HG02759 (cell line): ENCODE results near the gene BACH2.

Source experiments
- ATAC-seq: cut with Tn5 transposase; IDR thresholded peaks from one replicate; pipeline ENCODE4 v1.9.1; 2021; ENCODE audit warnings: mild to moderate bottlenecking, moderate library complexity; ENCODE audit not compliant: unreplicated experiment

Gene BACH2

DNA sequence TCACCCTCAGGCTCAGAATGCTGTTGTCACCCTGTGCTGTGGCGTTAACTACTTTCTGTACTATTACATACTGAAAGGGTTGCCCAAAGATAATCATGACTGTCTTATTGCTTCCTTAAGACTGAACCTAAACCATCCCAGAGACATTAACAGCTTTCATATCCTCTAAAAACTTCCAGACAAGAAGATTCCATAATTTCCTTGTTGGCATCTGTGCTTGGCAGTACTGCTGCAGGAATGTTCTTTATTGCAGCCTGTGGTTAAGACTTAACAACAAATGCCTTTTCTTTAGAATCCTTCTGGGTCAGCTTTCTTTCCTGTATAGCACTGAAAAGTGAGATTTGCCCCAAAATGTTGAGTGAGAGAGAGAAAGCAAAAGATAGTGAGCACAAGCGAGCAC is 292.7 kb downstream of the BACH2 start:
- no peak for ATAC-seq

DNA sequence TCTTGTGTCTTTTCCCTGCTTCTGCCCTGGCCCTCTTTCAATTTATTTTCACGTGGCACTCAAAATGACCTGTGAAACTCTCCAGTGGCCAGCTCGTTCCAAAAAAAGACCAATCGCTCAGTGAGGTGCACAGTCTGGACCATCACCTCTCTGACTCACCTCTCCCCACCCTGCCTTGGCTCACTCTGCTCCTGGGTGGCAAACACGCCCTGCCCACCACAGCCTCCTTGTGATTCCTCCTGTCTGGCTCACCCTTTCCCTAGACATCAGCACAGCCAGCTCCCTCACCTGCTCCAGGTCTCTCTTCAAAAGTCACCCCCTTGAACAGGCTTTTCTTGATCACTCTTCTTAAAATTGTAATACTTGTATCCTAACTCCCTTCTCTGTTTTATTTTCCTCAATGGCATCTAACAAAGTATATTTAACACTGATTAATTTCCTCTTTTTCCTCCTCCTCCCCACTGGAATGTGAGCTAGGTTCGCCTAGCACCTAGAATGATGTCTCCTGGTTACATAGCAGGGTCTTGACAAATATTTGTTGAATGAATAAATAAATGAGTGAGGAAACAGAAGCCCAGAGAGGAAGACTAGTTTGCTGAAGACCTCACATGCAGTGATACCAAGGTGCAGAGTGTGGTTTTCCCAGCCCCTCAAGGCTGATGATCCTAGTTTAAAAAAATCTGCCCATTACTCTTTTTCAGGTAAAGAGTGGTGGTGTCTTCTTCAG is 293.4 kb downstream of the BACH2 start:
- ATAC-seq = no peak

DNA sequence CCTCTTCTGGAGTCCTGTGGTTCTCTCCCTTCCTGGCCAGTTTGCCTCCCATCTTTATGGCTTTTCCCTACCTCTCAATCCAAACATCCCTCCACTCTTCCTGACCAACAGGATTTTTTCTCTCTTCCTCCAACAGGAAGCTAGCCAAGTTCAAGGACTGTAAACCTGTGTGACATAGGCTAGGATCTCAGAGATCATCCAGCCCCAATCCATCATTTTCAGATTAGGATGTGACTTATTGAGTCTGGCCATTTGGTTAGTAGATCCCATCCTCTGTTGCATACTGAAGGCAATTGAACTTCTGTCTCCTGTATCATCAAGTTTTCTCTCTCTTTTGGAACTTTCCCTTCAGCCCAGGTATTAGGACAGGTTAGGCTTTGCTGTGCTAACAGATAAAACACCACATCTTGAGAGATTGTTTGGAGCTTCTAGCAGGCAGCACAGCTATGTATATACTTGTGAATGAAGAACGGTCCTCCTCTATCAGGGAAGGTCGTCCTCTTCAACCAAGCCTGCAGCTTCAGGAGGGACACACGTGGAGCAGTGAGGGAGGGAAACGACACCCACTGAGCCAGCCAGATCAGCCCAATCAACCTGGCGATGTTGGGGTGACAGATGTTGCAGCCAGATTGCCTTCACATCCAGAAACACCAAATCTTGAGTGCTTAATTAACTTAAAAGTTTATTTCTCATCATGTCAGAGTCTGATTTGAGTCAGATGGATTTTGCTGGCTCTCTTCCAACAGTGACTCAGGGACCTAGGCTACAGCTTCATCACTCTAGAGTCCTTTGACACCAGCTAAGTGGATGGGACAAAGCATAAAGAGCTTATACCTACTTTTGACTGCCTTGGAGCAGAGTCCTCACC is 295.5 kb downstream of the BACH2 start:
- ATAC-seq = no peak

DNA sequence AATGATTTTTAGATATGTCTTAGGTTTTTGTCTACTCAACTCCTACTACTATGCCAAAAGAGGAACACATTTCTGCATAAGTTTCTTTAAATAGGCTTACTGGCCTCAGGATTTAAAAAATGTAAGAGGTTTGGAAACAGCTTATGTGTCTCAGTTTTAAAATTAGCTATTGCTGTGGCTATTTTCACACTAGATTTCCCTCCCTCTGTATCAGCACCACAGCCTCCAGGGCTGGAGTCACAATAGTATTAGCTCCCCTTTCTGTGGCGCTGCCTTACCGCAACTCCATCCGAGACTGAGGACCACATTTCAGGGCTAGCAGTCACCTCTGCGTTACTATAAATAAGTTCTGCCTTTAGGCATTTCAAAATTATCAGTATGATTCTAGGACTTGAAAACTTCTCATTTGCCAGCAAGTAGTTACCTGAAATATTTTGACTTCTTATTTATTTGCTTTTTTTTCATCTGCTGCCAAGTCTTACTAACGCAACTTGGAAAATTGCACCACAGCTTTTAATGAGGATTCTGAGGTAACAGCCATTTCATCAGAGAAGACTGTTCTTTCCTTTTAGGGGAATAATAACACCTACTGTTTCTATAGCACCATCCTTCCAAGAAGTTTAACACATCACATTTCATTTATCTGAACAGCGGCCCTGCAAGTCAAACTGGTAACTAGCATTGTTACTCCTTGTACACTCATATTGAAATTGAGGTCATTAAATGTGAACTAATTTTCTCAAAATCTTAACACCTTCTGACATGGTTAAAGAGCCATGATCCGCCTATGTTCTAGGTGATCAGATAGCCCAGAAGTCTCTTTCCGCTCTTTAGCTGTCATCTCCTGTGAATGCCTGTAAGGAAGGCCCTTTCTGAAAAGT is 296.5 kb downstream of the BACH2 start:
- ATAC-seq = no peak

DNA sequence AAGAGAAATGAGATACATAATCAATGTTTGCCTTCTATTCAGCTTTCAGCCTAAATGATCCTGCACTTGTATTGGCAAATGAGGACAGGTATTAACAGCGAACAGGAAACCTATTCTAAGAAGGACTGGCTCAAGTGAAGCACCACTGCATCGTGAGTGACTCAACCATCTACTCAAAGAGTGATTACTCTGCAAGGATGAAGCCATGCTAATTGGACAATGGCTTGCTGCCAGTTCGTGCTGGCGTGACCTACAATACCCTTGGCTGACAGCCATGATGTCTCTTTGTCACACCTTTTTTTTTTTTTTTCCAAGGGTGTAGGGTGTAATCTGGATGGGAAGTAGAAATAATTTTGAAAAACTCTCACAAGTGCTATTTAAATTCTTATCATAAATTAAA is 297.5 kb downstream of the BACH2 start:
- no peak for ATAC-seq

DNA sequence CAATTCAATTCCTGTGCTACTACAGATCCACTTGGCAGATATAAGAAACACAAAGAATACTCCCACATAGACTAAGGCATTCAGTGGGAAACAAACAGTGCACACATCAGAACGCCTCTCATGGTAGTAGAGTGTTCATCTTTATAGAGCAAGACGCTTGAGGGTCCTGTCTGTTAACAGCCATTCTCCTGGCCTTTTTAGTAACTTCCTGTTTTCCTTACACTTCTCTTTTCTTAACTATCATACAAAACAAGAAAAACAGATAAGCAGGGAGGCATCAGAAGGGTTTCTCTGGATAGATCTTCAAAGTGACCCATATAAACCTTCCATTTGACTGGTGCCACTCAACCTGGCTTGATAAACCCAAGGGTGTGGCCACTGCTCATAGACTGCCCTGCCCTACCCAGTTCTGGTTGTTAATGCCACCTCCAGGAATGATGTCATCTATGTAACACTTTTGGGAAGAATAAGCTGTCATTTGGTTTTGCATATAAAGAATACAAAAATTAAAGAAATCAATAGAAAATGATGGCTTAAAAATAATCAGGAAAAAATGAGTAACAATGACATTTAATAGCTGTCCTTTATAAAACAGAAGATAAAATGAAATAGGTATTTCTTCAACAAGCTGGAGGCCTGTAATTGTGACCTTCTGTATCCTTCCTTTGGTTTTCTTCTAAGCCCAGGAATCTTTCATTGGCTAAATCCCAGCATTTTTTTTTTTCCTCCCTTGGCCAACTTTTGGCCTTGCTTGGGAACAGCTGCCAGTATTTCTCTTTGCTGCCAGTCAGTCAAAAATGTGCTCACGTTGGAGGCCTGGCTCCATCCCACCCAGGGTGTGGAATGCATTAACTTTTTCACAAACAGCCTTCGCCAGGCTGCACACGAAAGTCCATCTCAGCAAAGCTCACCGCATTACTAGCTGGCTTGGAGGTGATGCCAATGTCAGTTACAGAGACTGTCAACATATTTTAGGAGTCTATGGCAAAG is 298.9 kb downstream of the BACH2 start:
- ATAC-seq = no peak

DNA sequence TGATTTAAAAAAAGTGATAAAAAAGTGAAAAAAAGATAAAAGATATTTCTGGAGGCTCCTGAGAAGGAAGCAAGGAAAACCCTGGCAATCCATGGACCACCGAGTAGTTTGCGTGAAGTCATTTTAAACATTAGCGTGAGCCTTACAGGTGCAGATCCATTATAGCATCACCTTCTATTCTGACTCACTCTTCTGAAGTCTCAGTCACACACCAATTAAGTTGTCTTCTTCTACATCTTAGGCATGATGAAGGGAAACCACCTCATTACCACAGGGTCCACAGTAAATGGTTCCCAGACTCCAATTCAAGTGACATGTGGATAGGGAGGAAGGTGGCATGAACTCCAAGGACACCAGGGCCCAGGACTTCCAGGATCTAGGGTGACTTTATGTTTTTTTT is 303.2 kb downstream of the BACH2 start:
- no peak for ATAC-seq

DNA sequence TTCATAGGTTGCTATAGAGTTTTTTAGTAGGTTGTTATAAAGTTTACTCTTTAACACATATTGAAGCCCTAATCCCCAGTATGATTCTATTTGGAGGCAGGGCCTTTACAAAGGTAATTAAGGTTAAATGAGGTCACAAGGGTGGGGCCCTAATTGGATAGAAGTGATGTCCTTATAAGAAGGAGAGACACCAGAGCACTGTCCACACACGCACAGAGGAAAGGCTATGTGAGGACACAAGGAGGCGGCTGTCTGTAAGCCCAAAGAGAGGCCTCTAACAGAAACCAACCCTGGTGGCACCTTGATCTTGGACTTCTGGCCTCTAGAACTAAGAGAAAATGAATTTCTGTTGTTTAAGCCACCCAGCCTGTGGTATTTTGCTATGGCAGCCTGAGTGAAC is 303.8 kb downstream of the BACH2 start:
- no peak for ATAC-seq

DNA sequence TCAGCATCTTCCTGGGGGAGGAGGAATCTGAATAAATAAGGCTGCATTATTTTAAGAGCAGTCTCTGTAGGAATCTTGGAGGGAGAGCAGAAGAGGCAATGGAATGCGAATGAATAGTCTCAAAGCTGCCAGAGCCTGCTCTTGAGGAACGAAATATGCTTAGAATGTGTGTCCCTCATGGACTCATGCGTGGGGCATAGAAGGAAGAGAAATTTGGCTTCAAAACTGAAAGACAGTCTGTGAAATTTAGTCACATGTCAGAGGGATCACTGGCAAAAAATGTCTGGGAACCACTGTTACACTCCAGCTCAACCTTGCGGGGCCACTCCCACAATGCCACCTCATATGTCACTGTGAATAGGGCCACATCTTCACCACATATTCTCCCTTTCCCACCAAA is 306.9 kb downstream of the BACH2 start:
- no peak for ATAC-seq

DNA sequence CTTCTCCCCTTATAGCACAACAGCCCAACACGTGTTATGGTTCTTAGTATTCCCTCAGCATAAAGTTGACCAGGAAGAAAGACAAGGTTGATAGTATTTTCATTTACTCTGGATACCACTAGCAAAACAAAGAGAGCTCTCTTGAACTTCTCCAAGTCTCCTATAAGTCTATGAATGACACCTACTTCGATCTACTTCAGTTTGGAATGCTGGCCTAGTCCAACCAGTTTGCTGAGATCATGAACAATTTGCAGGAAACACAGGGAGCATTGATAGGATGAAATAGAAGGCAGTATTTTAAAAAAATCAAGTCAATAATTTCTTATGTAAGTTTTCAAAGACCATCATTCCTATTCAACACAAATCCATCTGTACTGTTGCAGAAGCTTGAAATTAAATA is 308.8 kb downstream of the BACH2 start:
- no peak for ATAC-seq

DNA sequence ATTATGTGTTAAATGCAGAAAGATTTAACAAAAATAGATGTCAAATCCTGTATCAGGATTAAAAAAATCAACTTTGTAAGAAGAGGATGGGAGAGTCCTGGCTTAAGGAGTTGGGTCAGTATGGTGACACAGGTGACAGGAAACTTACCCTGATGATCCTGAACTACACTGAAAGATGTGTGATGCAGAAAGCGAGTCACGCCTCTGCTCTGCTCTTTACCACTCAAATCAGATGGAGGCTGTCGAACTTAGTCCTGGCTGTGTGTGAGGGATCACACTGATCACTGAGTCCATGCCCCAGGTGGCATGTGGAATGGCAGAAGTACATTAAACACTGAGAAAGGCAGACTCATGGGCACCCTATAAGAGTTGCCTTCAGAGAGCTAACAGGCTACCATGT is 309.5 kb downstream of the BACH2 start:
- no peak for ATAC-seq

DNA sequence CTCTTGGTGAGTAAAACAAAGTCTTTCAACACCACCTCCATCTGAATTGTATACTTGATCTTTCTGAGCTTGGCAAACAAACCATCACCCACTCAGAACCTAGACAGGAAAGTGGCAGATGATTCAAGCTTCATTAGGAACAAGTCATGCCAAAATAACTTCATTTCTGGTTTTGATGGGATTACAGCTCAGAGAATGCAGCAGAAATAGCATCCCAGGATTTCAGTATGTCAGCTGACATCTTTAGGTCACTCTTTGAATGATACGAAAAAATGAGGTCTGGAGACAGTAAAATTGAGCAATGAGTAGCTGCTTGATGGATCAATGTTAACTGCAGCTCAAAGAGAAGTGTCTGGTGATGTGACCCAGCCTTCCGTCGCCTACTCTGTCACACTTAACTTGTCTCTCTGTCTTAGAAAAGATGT is 310.0 kb downstream of the BACH2 start:
- no peak for ATAC-seq

DNA sequence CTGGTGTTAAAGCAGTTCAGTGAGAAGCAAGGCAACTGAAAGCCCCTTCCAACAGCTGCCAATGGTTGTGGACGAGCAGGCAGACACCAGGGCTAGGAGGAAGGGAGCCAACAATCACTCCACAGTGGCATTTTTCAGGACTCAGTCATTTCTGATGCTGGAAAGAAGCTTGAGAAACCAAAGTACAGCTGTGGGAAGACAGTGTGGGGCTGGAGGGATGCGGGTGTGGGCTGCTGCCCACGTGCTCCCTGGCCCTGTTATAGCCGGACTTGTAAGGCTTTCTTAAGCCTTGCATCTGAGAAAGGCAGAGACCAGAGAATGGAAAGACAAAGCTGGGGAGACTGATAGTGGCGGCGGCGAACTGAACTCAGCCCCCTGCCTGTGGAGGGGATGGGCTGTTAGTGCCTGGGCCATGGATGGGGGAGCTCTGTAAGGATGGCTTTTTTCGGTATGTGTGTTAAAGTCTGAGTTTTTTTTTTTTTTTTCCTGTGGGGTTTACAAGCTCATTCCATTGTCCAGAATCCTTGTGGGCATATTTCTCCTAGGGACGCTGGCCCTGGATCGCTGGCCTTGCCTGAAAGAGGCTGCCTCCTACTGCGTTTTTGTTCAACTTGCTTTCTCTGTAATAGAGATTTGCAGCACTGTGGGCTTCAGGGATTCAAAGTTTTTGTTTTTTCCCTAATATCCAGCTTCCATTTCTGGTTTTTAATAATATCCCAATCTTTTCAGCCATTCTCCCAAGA is 310.7 kb downstream of the BACH2 start:
- ATAC-seq = no peak

DNA sequence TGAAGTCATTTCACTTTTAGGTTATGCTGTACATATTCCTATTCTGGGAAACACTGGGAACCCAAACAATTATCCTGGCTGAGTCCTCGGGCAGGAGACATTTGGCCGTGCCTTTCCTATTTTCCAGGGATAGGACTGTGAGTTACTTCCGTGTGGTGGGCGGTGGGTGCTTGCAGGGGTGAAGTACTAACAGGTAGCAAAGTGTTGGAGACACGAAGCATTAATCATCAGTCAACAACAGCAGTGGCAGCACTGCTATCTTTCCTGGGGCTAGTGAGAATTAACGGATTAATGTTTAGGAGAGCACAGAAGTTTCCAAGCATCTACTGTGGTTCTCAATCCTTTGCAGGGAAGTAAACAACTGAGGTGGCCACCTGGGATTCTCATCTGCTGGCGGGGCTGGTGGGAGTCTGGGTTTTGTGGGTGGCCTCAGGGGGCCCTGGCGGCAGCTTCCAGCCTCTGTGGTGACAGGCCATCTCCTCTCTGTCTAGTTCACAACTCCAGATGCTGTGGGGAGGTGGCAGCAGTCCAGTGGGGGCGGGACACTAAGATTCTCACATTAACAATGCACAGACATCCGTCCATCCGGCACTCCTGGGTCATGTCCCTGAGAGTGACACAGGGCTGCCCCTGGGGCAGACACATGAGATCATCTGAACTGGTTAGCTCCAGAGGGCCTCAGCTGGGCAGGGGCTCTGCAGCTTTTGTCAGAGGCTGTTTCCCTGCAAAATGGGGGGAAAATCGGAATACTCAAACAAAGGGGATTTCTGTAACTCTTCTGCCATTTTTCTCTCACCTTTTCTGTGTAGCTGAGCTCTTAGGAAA is 311.5 kb downstream of the BACH2 start:
- ATAC-seq = no peak

DNA sequence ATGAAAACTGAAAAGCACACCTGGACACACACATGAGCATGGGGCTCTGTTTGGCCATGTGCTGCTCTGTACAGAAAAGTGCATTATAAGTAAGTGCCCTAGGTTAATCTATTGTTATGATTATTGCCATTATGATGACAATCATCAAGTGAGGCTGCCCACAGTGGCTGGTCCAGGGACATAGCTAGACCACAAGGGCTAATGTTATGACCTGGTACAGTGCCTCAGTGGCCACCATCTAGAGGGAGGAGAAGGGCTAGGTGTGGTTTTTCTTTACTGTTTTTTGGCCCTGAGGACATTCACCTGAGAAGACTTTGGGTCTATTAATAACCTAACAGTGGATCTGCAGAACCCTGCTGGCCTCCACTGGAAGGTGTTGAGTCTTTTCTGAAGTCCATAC is 316.3 kb downstream of the BACH2 start:
- no peak for ATAC-seq

DNA sequence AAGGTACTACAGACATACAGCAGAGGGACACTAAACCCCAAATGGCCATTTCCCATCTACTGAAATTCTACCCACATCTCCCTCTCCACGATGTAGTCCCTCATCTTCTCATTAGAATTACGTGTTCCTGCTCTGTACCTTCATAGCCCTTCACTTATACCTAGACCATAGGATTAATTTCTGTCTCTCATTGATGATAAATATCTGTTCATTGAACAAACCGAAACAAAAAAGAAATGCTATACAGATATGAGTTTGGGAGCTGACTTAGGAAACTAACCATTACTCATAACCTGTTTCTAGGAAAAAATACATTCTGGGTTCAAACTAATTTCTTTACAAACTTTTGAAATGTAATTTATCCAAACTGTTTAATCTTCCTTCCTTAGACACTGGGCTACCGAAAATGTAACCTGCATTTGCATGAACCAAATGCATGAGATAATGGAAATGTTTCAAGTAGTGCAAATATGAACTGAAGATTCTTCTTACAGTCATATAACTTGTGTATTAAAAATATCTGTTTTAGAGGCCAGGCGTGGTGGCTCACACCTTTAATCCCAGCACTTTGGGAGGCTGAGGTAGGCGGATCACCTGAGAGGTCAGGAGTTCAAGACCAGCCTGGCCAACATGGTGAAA is 317.0 kb downstream of the BACH2 start:
- ATAC-seq = no peak

DNA sequence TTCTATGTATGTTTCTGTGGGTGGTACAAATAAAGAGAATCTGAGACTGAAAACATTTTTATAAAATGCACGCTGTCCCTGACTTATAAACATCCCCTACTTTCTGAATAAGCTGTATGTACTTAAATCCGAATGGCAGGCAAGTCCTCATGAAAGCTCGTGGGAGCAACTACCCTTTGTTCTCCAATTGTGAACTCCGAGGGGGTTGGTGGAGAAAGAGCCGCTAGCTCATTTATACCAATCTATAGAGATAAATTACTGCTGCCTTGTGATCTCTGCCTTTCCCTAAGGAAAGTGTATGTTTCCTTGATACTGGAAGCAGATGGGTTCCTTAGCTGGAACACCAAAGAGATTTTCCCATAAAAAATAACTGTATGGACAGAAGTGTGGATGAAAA is 317.9 kb downstream of the BACH2 start:
- no peak for ATAC-seq
